ENCODE data around the gene CPLANE1. TPM values are rescaled to one million over a fixed set of nuclear protein-coding genes. Genes with fewer than 3 reads are reported as not detected.

CPLANE1 gene
- total RNA-seq, 1 donor from 2014 or later = 21.8 TPM

DNA sequence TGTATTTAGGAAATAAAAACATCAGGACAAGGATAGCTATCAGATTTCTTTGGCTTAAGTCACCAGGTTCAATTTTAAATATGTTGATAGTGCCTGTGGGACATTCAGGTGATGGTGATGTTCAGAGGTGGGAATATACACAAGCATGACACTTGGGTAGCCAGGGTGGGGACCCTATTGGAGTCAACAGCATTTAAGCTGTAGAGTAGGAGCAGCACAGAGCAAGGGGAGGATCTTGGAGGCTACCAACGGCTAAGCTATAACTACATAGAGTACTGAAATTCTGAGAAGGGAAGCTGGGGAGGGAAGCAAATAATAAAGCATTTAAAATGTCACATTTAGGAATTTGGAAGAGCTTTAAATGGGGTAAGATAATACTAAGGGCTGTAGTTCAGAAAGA lies 177.7 kb downstream of the CPLANE1 start:
- Mint-ChIP-seq H3K4me3 (ENCODE audit: unreplicated experiment) (no peak overlapping the region), H3K27me3 (ENCODE audit: low read depth, unreplicated experiment) (no peaks in the 10 kb centered on the region), H3K9me3 (ENCODE audit: unreplicated experiment) (no peaks in the 10 kb centered on the region), H3K27ac (ENCODE audit: unreplicated experiment) (no peak overlapping the region), H3K36me3 (ENCODE audit: low read depth, unreplicated experiment) (no peaks in the 10 kb centered on the region), H3K4me1 (ENCODE audit: low read depth, unreplicated experiment) (no peaks in the 10 kb centered on the region)
- H3K9ac ChIP-seq (ENCODE audit: low read length) = no peak overlapping the region
- peak overlapping the region; percentile 53 for H3K27ac ChIP-seq (ENCODE audit: low read depth, low read length)
- H3K36me3 ChIP-seq (ENCODE audit: insufficient read depth, low read length) = no peaks in the 10 kb centered on the region
- no peaks in the 10 kb centered on the region for H4K20me1 ChIP-seq (ENCODE audit: insufficient read depth, low read length)
- peak overlapping the region; percentile 56 for H3K4me2 ChIP-seq (ENCODE audit: low read length)
- no peaks in the 10 kb centered on the region for H3K79me2 ChIP-seq (ENCODE audit: insufficient read depth, low read length)
- H3K27me3 ChIP-seq (ENCODE audit: insufficient read depth, low read length) = no peaks in the 10 kb centered on the region
- no peak for DNase-seq (ENCODE audit: low read depth)
- no peaks in the 10 kb centered on the region for H3K9me3 ChIP-seq (ENCODE audit: insufficient read depth, low read depth, low read length)
- no peak overlapping the region for H3K4me3 ChIP-seq (ENCODE audit: insufficient read depth, low read depth, low read length)
- FAIRE-seq = no peak
- TF ChIP-seq, protein P1, sequence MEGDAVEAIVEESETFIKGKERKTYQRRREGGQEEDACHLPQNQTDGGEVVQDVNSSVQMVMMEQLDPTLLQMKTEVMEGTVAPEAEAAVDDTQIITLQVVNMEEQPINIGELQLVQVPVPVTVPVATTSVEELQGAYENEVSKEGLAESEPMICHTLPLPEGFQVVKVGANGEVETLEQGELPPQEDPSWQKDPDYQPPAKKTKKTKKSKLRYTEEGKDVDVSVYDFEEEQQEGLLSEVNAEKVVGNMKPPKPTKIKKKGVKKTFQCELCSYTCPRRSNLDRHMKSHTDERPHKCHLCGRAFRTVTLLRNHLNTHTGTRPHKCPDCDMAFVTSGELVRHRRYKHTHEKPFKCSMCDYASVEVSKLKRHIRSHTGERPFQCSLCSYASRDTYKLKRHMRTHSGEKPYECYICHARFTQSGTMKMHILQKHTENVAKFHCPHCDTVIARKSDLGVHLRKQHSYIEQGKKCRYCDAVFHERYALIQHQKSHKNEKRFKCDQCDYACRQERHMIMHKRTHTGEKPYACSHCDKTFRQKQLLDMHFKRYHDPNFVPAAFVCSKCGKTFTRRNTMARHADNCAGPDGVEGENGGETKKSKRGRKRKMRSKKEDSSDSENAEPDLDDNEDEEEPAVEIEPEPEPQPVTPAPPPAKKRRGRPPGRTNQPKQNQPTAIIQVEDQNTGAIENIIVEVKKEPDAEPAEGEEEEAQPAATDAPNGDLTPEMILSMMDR (IDR thresholded peaks at IDR 0.05; ENCODE audit: insufficient read depth, low read depth, low read length) = no peak
- TF ChIP-seq EZH2 (IDR thresholded peaks at IDR 0.05; ENCODE audit: insufficient read depth, low read length) = no peak
- no peak overlapping the region for H2AFZ ChIP-seq (ENCODE audit: low read depth, low read length)
- peaks cover 16% of the 10 kb centered on the region for H3K4me1 ChIP-seq (ENCODE audit: insufficient read depth, low read length)

DNA sequence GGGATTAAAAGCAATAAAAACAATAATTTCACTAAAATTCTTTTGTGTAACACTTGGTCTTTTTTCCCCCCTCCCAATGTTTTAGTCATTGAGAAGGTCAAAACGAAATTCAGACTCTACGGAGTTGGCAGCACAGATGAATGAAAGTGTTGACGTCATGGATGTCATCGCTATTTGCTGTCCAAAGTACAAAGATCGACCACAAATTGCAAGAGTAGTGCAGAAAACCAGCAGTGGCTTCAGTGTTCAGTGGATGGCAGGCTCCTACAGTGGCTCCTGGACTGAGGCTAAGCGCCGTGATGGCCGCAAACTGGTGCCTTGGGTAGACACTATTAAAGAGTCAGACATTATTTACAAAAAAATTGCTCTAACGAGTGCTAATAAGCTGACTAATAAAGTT lies 184.7 kb downstream of the CPLANE1 start:
- DNase-seq (ENCODE audit: low read depth) (no peak), FAIRE-seq (no peak)
- peaks cover 12% of the 10 kb centered on the region for H3K36me3 ChIP-seq (ENCODE audit: insufficient read depth, low read length)
- no peak overlapping the region for H2AFZ ChIP-seq (ENCODE audit: low read depth, low read length)
- H3K4me2 ChIP-seq (ENCODE audit: low read length) = no peak overlapping the region
- H3K4me1 ChIP-seq (ENCODE audit: insufficient read depth, low read length) = no peaks in the 10 kb centered on the region
- H3K36me3 Mint-ChIP-seq (ENCODE audit: low read depth, unreplicated experiment) = peaks cover 2% of the 10 kb centered on the region
- H3K27me3 ChIP-seq (ENCODE audit: insufficient read depth, low read length) = no peaks in the 10 kb centered on the region
- H3K79me2 ChIP-seq (ENCODE audit: insufficient read depth, low read length) = no peaks in the 10 kb centered on the region
- H4K20me1 ChIP-seq (ENCODE audit: insufficient read depth, low read length) = no peaks in the 10 kb centered on the region
- H3K27me3 Mint-ChIP-seq (ENCODE audit: low read depth, unreplicated experiment) = no peaks in the 10 kb centered on the region
- no peaks in the 10 kb centered on the region for H3K9me3 ChIP-seq (ENCODE audit: insufficient read depth, low read depth, low read length)
- H3K27ac ChIP-seq (ENCODE audit: low read depth, low read length) = no peak overlapping the region
- no peak overlapping the region for H3K4me3 ChIP-seq (ENCODE audit: insufficient read depth, low read depth, low read length)
- no peak for TF ChIP-seq EZH2 (IDR thresholded peaks at IDR 0.05; ENCODE audit: insufficient read depth, low read length)
- TF ChIP-seq, protein P1 (IDR thresholded peaks at IDR 0.05; ENCODE audit: insufficient read depth, low read depth, low read length) = no peak
- no peak overlapping the region for H3K27ac Mint-ChIP-seq (ENCODE audit: unreplicated experiment)
- H3K9me3 Mint-ChIP-seq (ENCODE audit: unreplicated experiment) = no peaks in the 10 kb centered on the region
- no peak overlapping the region for H3K9ac ChIP-seq (ENCODE audit: low read length)
- H3K4me3 Mint-ChIP-seq (ENCODE audit: unreplicated experiment) = no peak overlapping the region
- no peaks in the 10 kb centered on the region for H3K4me1 Mint-ChIP-seq (ENCODE audit: low read depth, unreplicated experiment)

DNA sequence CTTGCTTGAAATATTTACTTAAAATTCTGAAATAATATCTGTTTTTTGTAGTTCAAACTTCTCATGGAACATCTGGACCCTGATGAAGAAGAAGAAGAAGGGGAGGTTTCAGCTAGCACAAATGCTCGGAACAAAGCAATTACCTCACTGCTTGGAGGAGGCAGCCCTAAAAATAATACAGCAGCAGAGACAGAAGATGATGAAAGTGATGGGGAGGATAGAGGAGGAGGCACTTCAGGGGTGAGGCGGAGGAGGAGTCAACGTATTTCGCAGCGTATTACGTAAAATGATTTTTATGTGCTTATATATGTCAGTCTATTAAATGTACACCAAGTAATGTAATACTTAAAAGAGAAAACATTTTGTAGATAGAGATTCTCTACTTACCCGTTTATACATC lies 185.4 kb downstream of the CPLANE1 start:
- DNase-seq (ENCODE audit: low read depth) (no peak), FAIRE-seq (no peak)
- Histone ChIP-seq H3K4me2 (ENCODE audit: low read length) (no peak overlapping the region), H3K4me1 (ENCODE audit: insufficient read depth, low read length) (no peaks in the 10 kb centered on the region), H3K36me3 (ENCODE audit: insufficient read depth, low read length) (peaks cover 15% of the 10 kb centered on the region), H3K79me2 (ENCODE audit: insufficient read depth, low read length) (no peaks in the 10 kb centered on the region), H4K20me1 (ENCODE audit: insufficient read depth, low read length) (no peaks in the 10 kb centered on the region), H2AFZ (ENCODE audit: low read depth, low read length) (no peak overlapping the region), H3K9me3 (ENCODE audit: insufficient read depth, low read depth, low read length) (no peaks in the 10 kb centered on the region), H3K4me3 (ENCODE audit: insufficient read depth, low read depth, low read length) (no peak overlapping the region), H3K9ac (ENCODE audit: low read length) (no peak overlapping the region), H3K27ac (ENCODE audit: low read depth, low read length) (no peak overlapping the region), H3K27me3 (ENCODE audit: insufficient read depth, low read length) (no peaks in the 10 kb centered on the region)
- no peaks in the 10 kb centered on the region for H3K27me3 Mint-ChIP-seq (ENCODE audit: low read depth, unreplicated experiment)
- no peaks in the 10 kb centered on the region for H3K9me3 Mint-ChIP-seq (ENCODE audit: unreplicated experiment)
- H3K4me3 Mint-ChIP-seq (ENCODE audit: unreplicated experiment) = no peak overlapping the region
- H3K36me3 Mint-ChIP-seq (ENCODE audit: low read depth, unreplicated experiment) = peaks cover 2% of the 10 kb centered on the region
- no peaks in the 10 kb centered on the region for H3K4me1 Mint-ChIP-seq (ENCODE audit: low read depth, unreplicated experiment)
- no peak for TF ChIP-seq EZH2 (IDR thresholded peaks at IDR 0.05; ENCODE audit: insufficient read depth, low read length)
- TF ChIP-seq, protein P1 (IDR thresholded peaks at IDR 0.05; ENCODE audit: insufficient read depth, low read depth, low read length) = no peak
- H3K27ac Mint-ChIP-seq (ENCODE audit: unreplicated experiment) = no peak overlapping the region

Data from astrocyte (in vitro differentiated cells and primary cell).